ENCODE data around the gene CHAT. TPM values are rescaled to one million over a fixed set of nuclear protein-coding genes. Genes with fewer than 3 reads are reported as not detected.

The CHAT gene
- total RNA-seq, 4 donors from 2014 or later = not detected

DNA sequence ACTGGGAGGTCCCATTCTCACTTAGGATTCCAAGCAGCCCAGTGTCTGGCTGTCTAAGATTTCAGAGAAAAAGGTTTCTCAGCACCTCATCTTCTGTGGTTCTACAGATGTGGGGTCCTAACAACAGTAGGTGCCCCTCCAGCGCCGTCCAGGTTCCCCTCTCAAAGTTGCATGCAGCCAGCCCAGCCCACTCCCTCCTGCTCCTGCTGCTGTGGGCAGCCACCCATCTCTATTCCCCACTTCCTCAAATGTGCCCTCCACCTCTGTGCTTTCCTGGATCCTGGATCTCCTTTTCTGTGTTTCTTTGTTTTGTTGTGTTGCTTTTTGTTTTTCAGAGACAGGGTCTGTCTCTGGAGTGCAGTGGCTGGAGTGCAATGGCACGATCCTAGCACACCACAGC lies 17.0 kb upstream of the CHAT start:
- Histone ChIP-seq H3K36me3 (no peaks in the 10 kb centered on the region), H3K27ac (no peak overlapping the region), H3K4me1 (no peaks in the 10 kb centered on the region), H3K4me3 (no peak overlapping the region), H3K9me3 (no peaks in the 10 kb centered on the region), H3K27me3 (peaks cover 0 to 7% of the 10 kb centered on the region in 2 donors)
- TF ChIP-seq EP300 (IDR thresholded peaks at IDR 0.05) = no peak
- TF ChIP-seq, protein P1, sequence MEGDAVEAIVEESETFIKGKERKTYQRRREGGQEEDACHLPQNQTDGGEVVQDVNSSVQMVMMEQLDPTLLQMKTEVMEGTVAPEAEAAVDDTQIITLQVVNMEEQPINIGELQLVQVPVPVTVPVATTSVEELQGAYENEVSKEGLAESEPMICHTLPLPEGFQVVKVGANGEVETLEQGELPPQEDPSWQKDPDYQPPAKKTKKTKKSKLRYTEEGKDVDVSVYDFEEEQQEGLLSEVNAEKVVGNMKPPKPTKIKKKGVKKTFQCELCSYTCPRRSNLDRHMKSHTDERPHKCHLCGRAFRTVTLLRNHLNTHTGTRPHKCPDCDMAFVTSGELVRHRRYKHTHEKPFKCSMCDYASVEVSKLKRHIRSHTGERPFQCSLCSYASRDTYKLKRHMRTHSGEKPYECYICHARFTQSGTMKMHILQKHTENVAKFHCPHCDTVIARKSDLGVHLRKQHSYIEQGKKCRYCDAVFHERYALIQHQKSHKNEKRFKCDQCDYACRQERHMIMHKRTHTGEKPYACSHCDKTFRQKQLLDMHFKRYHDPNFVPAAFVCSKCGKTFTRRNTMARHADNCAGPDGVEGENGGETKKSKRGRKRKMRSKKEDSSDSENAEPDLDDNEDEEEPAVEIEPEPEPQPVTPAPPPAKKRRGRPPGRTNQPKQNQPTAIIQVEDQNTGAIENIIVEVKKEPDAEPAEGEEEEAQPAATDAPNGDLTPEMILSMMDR (IDR thresholded peaks at IDR 0.05) = no peak
- no peak for TF ChIP-seq POLR2A (IDR thresholded peaks at IDR 0.05)
- DNase-seq (ENCODE audit: low spot score in 2 of 2) = no peak
- WGBS, 2 donors = 54 to 71% methylated on average over 3 of the region's 3 CpGs

DNA sequence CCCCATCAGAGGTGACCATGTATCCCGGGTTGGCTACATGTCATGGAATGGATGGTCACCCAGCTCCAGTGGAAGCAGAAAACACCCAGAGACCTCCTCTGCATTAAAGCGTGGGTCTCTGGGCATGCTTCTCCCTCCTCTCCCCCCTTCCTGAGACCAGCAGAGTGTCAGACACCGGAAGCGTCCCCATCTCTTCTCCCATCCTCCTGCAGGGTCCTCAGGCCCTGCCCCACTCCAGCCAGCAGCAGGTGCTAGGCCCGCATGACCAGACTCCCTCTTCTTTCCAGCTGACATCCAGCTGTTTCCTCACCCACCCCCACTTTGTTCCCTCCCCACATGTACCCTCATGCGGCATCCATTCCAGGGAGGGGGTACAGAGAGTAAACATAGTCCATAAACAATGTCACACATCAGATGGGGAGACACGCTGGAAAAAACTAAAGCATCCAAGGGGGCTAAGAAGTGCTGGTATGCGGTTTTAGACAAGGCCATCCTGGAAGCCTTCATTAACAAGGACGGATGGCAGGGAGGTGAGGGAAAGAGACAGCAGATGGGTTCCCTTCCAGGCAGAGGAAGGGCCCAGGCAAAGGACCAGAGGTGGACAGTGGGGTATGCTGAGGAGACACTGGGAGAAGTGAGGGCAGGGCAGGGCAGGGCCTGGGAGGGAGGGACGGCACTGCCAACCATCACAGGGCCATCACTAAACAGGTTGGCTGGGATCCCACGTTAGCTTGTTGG lies 16.2 kb upstream of the CHAT start:
- Histone ChIP-seq H3K36me3 (no peaks in the 10 kb centered on the region), H3K9me3 (no peaks in the 10 kb centered on the region), H3K4me1 (no peaks in the 10 kb centered on the region), H3K27ac (no peak overlapping the region), H3K27me3 (peaks cover 0 to 7% of the 10 kb centered on the region in 2 donors), H3K4me3 (no peak overlapping the region)
- 68 to 72% methylated on average over 11 of the region's 11 CpGs for WGBS, 2 donors
- TF ChIP-seq EP300 (IDR thresholded peaks at IDR 0.05) = no peak
- TF ChIP-seq, protein P1 (IDR thresholded peaks at IDR 0.05) = no peak
- no peak for TF ChIP-seq POLR2A (IDR thresholded peaks at IDR 0.05)
- DNase-seq (ENCODE audit: low spot score in 2 of 2) = no peak

DNA sequence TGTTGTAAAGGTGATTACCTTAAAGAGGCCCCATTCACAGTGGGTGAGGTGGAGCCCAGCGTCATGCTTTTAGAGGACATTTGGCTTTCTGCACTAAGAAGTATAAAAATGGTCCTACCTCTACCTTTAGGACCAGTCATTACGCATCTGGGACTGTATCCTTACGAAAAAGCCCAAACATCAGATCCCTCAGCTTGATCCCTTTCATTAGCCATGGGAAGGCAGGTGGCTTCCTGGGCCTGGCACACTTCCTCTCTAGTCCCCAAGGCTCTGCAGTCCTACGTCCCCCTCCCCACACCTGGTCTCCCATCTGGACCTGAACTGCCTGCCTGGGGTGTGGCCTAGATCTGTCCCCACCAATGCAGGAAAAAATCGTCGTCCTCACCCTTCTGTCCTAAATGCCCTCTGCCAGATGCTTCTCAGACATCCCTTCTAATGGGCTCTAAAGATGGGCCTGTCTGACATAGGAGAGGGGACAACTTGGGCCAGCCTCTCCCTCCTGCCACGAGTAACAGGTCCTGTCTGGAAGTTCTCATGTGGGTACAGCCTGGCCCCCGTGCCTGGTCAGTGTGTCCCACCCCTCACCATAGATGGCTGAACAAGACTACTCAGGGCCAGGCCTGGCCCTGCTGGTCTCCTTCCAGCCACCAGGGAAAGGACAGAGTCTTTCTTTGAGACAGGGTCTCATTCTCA lies 15.5 kb upstream of the CHAT start:
- H3K9me3 ChIP-seq = no peaks in the 10 kb centered on the region
- H3K27ac ChIP-seq = no peak overlapping the region
- TF ChIP-seq, protein P1 (IDR thresholded peaks at IDR 0.05) = no peak
- TF ChIP-seq POLR2A (IDR thresholded peaks at IDR 0.05) (no peak), EP300 (IDR thresholded peaks at IDR 0.05) (no peak)
- no peak for DNase-seq (ENCODE audit: low spot score in 2 of 2)
- no peak overlapping the region for H3K4me3 ChIP-seq
- H3K36me3 ChIP-seq = no peaks in the 10 kb centered on the region
- peaks cover 0 to 12% of the 10 kb centered on the region in 2 donors for H3K27me3 ChIP-seq
- H3K4me1 ChIP-seq = no peaks in the 10 kb centered on the region
- whole genome bisulfite sequencing, 2 donors = 77 to 90% methylated on average over 8 of the region's 8 CpGs

DNA sequence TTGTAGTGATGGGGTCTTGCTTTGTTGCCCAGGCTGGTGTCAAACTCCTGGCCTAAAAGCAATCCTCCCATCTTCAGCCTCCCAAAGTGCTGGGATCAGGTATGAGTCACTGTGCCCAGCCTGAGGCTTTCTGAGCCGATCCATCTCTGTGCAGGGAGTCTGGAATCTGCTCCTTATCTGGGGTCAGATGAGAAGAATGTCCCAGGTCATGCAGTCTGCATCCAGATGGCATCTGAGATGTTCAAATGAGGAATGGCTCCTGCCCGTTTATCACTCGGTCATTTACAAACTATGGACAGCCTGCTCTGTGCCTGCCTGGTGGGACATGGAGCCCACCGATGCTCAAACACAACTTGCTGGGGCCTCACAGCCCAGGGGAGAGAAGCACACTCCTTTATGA lies 14.9 kb upstream of the CHAT start:
- TF ChIP-seq EP300 (IDR thresholded peaks at IDR 0.05) = no peak
- peaks cover 0 to 12% of the 10 kb centered on the region in 2 donors for H3K27me3 ChIP-seq
- no peaks in the 10 kb centered on the region for H3K4me1 ChIP-seq
- no peak overlapping the region for H3K4me3 ChIP-seq
- no peak for DNase-seq (ENCODE audit: low spot score in 2 of 2)
- H3K9me3 ChIP-seq = no peaks in the 10 kb centered on the region
- H3K36me3 ChIP-seq = no peaks in the 10 kb centered on the region
- WGBS, 2 donors = 75 to 78% methylated on average over 4 of the region's 4 CpGs
- no peak overlapping the region for H3K27ac ChIP-seq

DNA sequence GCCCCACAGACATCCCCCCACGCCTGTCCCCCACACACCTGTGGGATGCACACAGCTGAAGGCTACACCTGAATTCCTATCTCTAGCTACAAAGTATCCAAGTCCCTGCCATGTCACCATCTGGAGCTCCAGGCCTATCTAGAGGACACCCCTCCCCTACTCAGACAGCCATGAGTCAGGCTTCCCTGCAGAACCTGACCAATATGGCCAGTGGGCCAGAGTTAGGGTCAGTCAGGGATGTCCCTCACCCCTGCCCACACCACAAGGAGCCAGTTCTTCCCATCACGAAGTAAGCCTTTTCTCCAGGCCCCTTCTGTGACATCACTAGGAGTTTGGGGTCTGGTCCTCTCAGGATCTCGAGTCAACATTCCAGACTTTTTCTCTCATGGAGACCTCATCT lies 14.3 kb upstream of the CHAT start:
- H3K4me3 ChIP-seq = no peak overlapping the region
- WGBS, 2 donors = 69 to 72% methylated on average over 3 of the region's 3 CpGs
- H3K4me1 ChIP-seq = no peaks in the 10 kb centered on the region
- H3K27me3 ChIP-seq = peaks cover 0 to 17% of the 10 kb centered on the region in 2 donors
- no peaks in the 10 kb centered on the region for H3K36me3 ChIP-seq
- no peak overlapping the region for H3K27ac ChIP-seq
- DNase-seq (ENCODE audit: low spot score in 2 of 2) = no peak
- TF ChIP-seq, protein P1 (IDR thresholded peaks at IDR 0.05) = no peak
- TF ChIP-seq POLR2A (IDR thresholded peaks at IDR 0.05) (no peak), EP300 (IDR thresholded peaks at IDR 0.05) (no peak)
- H3K9me3 ChIP-seq = no peaks in the 10 kb centered on the region

Measured in tibial nerve (tissue), 4 donors.